Endodermal cell (in vitro differentiated cells): ENCODE measurements around the gene WDR76. TPM values are rescaled to one million over a fixed set of nuclear protein-coding genes. Genes with fewer than 3 reads are reported as not detected.
"Not testable (repeated sequence)": the region's sequence is repeated elsewhere in the genome, so short reads cannot be mapped to it uniquely, and the experiment has no call there.

ENCODE experiments used
- DNase-seq: peaks from one replicate; pipeline ENCODE4 v3.0.0-alpha.2; 2017
- H3K27ac ChIP-seq: 2 replicates; pipeline ENCODE4 v1.5.1; 2013; ENCODE audit warnings: mild to moderate bottlenecking, low read depth, low read length, moderate library complexity
- H3K27me3 ChIP-seq: 2 replicates; pipeline ENCODE4 v1.6.1; 2013; ENCODE audit warnings: mild to moderate bottlenecking, low read length, moderate library complexity; ENCODE audit not compliant: insufficient read depth, control insufficient read depth, poor library complexity, severe bottlenecking
- H3K36me3 ChIP-seq: 2 replicates; pipeline ENCODE4 v1.7.0; 2013; ENCODE audit warnings: mild to moderate bottlenecking, low read length, moderate library complexity; ENCODE audit not compliant: control insufficient read depth, insufficient read depth
- H3K4me1 ChIP-seq: one replicate; pipeline ENCODE4 v1.7.0; 2013; ENCODE audit warnings: low read length; ENCODE audit not compliant: control insufficient read depth, insufficient read depth
- H3K4me3 ChIP-seq: 2 replicates; pipeline ENCODE4 v1.5.1; 2013; ENCODE audit warnings: mild to moderate bottlenecking, low read length, moderate library complexity
- H3K9ac ChIP-seq: 2 replicates; pipeline ENCODE4 v1.6.1; 2013; ENCODE audit warnings: mild to moderate bottlenecking, low read length, moderate library complexity; ENCODE audit not compliant: poor library complexity, severe bottlenecking; ENCODE audit errors: extremely low read depth
- H3K9me3 ChIP-seq: 2 replicates; pipeline ENCODE4 v1.6.1; 2013; ENCODE audit warnings: mild to moderate bottlenecking, low read length, moderate library complexity; ENCODE audit not compliant: control insufficient read depth
- H3K27ac Mint-ChIP-seq: 2 replicates; pipeline ENCODE4 v1.8.0; 2020; ENCODE audit warnings: mixed read lengths
- H3K27me3 Mint-ChIP-seq: 2 replicates; pipeline ENCODE4 v1.8.0; 2021; ENCODE audit warnings: mild to moderate bottlenecking, mixed read lengths; ENCODE audit not compliant: insufficient read depth
- H3K36me3 Mint-ChIP-seq: 2 replicates; pipeline ENCODE4 v1.8.0; 2020; ENCODE audit warnings: low read depth, mixed read lengths
- H3K4me1 Mint-ChIP-seq: 2 replicates; pipeline ENCODE4 v1.8.0; 2020; ENCODE audit warnings: mixed read lengths
- H3K4me3 Mint-ChIP-seq: 2 replicates; pipeline ENCODE4 v1.8.0; 2020; ENCODE audit warnings: mild to moderate bottlenecking, moderate library complexity, mixed read lengths
- H3K9me3 Mint-ChIP-seq: 2 replicates; pipeline ENCODE4 v1.8.0; 2020; ENCODE audit warnings: mild to moderate bottlenecking, mixed read lengths
- CTCF ChIP-seq: fragments of 200-600 bp; sonication (generic); conservative IDR thresholded peaks from 2 replicates; pipeline ENCODE4 v1.5.0; 2021; ENCODE audit warnings: antibody characterized with exemption, mild to moderate bottlenecking
- WGBS, 2 experiments: methylation state at CpG; one replicate each; pipeline versions ENCODE4 v1.1.5 to v1.1.7; 2013; ENCODE audit warnings: missing lambda C conversion rate in 2 of 2, mixed read lengths in 1 of 2; ENCODE audit not compliant: insufficient coverage in 1 of 2, insufficient read length in 1 of 2; 5-methylcytosine and 5-hydroxymethylcytosine counted together
- total RNA-seq, 2 donors: library from RNA; stranded (reverse); fragmentation: NEBNext Ultra II Directional in 1 of 2; extraction: Animal tissue kit (Norgen Biotek cat#: 25700) in 1 of 2; gene quantifications; 2 replicates in 1 of 2; 3 replicates in 1 of 2; pipeline ENCODE4 v1.2.1, GENCODE V29; 2021

The WDR76 gene
- total RNA-seq, 2 donors from 2014 or later, result 22.6 to 34.4 TPM

- not testable (repeated sequence) for H3K4me3 ChIP-seq, H3K27ac ChIP-seq, H3K9me3 Mint-ChIP-seq, H3K4me1 ChIP-seq, H3K27me3 Mint-ChIP-seq, H3K9ac ChIP-seq, H3K9me3 ChIP-seq, H3K4me3 Mint-ChIP-seq, DNase-seq, H3K27ac Mint-ChIP-seq, H3K27me3 ChIP-seq, H3K4me1 Mint-ChIP-seq
- H3K36me3 ChIP-seq, result peaks cover 22% of the 10 kb centered on the region
- WGBS, 2 experiments, result 93 to 96% methylated on average over 3 to 6 of the region's 6 CpGs
- peaks cover 30% of the 10 kb centered on the region for H3K36me3 Mint-ChIP-seq
Observed at GRCh38 chr15:43832485-43832884, 5.7 kb downstream of the WDR76 start.

- TF ChIP-seq CTCF, result no peak
- Histone ChIP-seq H3K9ac (no peak overlapping the region), H3K4me3 (no peak overlapping the region), H3K27me3 (no peaks in the 10 kb centered on the region), H3K36me3 (peaks cover 44% of the 10 kb centered on the region), H3K9me3 (no peaks in the 10 kb centered on the region), H3K4me1 (no peaks in the 10 kb centered on the region), H3K27ac (no peak overlapping the region)
- H3K4me1 Mint-ChIP-seq, result no peaks in the 10 kb centered on the region
- peaks cover 31% of the 10 kb centered on the region for H3K36me3 Mint-ChIP-seq
- no peak overlapping the region for H3K27ac Mint-ChIP-seq
- H3K4me3 Mint-ChIP-seq, result no peak overlapping the region
- H3K27me3 Mint-ChIP-seq, result no peaks in the 10 kb centered on the region
- H3K9me3 Mint-ChIP-seq, result no peaks in the 10 kb centered on the region
- DNase-seq, result no peak
Observed at GRCh38 chr15:43845421-43845820, 18.6 kb downstream of the WDR76 start.

- Mint-ChIP-seq H3K27me3 (no peaks in the 10 kb centered on the region), H3K9me3 (no peaks in the 10 kb centered on the region), H3K27ac (no peak overlapping the region), H3K4me1 (no peaks in the 10 kb centered on the region), H3K4me3 (no peak overlapping the region), H3K36me3 (peaks cover 44% of the 10 kb centered on the region)
- Histone ChIP-seq H3K9ac (no peak overlapping the region), H3K4me1 (no peaks in the 10 kb centered on the region), H3K27me3 (no peaks in the 10 kb centered on the region), H3K36me3 (peaks cover 30% of the 10 kb centered on the region), H3K4me3 (no peak overlapping the region), H3K27ac (no peak overlapping the region), H3K9me3 (no peaks in the 10 kb centered on the region)
- 99 to 100% methylated on average over 2 to 3 of the region's 3 CpGs for WGBS, 2 experiments
- DNase-seq, result no peak
- TF ChIP-seq CTCF, result no peak
Observed at GRCh38 chr15:43851251-43851650, 24.4 kb downstream of the WDR76 start.

- Histone ChIP-seq H3K9me3 (no peaks in the 10 kb centered on the region), H3K27me3 (no peaks in the 10 kb centered on the region), H3K36me3 (peaks cover 28% of the 10 kb centered on the region), H3K27ac (no peak overlapping the region), H3K4me1 (no peaks in the 10 kb centered on the region), H3K9ac (no peak overlapping the region), H3K4me3 (no peak overlapping the region)
- Mint-ChIP-seq H3K9me3 (no peaks in the 10 kb centered on the region), H3K27me3 (no peaks in the 10 kb centered on the region), H3K4me1 (no peaks in the 10 kb centered on the region), H3K4me3 (no peak overlapping the region), H3K36me3 (peaks cover 44% of the 10 kb centered on the region), H3K27ac (no peak overlapping the region)
- WGBS, 2 experiments, result 86 to 95% methylated on average over 1 to 4 of the region's 4 CpGs
- TF ChIP-seq CTCF, result no peak
- DNase-seq, result no peak
Observed at GRCh38 chr15:43852607-43853006, 25.8 kb downstream of the WDR76 start.
